GM21786 (cell line): ENCODE measurements around the gene STK33.
A peak's percentile ranks its signal among the peaks of the same experiment; 100 is the strongest.
"Not testable (repeated sequence)": the region's sequence is repeated elsewhere in the genome, so short reads cannot be mapped to it uniquely, and the experiment has no call there.

Experiments used
- ATAC-seq: cut with Tn5 transposase; IDR thresholded peaks from one replicate; pipeline ENCODE4 v1.9.1; 2021; ENCODE audit not compliant: unreplicated experiment

Gene STK33

GRCh38 chr11:8545698-8546366 lies 48.2 kb downstream of the STK33 start:
- ATAC-seq: no peak

DNA sequence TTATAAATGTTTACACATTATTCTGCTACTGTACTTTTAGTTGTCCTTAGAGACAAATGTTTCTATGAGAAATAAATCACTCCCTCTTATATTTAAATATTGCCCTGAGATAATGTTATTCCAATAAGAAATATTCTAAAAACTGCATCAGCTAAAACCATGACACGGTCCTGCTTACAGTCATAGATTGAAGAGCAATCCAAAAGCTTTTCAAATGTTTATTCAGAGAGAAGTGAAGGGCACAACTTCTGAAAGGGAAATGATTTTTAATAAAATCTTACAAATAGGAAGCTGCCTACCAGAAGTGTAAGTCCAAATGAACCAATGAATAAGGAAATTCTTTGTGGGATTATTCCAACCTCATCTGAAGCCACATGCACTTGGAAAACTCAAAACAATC lies 49.2 kb downstream of the STK33 start:
- no peak for ATAC-seq

- ATAC-seq: no peak
These were observed 50.8 kb downstream of the STK33 start for GRCh38 chr11:8543278-8543677.

DNA sequence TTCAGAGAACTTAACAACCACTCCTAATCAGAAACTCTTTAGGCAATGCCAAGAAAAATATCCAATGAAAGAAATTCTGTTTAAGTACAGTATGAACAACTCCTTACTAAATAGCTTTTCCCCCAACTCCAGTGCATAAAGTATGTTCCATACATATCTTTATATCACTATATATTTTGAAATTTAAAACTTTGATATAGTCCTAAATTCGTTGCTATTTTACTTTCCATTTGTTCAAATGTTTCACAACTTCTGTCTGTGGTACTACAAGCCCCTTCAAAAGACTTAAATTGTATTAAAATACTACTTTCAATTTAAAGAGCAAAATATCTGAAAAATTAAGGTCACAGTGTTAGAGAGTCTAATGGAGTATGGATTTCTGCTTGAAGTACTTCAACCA lies 52.6 kb downstream of the STK33 start:
- ATAC-seq: no peak

DNA sequence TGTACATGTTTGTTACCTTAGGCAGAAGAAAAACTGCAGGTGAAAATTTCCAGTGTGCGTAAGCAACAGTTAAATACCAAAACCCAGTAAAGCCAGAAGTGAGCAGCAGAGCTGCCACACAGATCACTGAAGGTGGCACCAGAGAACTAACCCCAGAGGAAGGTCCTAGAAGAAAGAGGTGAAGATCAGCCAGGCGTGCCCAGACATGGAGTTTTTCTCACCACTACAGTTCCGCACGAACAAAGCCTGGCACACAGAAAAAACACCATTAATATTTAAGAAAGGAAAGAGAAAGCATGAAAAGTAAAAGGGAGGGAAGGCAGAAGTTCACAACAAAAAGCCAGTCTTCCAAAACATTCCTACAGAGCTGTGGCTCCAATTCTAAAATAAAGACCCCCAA lies 60.7 kb downstream of the STK33 start:
- peak; percentile 89 for ATAC-seq

- peak; percentile 68 for ATAC-seq
These were observed 61.6 kb downstream of the STK33 start for GRCh38 chr11:8532475-8532874.

- ATAC-seq: no peak
These were observed 62.0 kb downstream of the STK33 start for GRCh38 chr11:8531982-8532381.

DNA sequence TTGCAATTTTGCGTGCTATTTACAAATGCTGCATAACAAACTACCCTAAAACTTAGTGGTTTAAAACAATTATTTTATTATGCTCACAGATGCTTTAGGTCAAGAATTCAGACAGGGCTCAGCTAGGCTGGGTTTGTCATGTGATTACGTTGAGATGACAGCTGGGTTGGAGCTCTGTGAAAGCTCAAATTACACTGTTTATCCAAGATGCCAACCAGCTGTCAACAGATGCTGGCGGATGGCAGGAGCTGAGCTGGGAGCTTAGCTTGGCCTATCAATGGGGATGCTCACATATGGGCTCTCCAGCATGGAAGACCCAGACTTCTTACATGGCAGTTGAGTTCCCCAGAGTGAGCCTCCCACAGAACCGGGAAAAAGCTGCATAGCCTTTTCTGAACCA lies 62.7 kb downstream of the STK33 start:
- ATAC-seq: no peak

DNA sequence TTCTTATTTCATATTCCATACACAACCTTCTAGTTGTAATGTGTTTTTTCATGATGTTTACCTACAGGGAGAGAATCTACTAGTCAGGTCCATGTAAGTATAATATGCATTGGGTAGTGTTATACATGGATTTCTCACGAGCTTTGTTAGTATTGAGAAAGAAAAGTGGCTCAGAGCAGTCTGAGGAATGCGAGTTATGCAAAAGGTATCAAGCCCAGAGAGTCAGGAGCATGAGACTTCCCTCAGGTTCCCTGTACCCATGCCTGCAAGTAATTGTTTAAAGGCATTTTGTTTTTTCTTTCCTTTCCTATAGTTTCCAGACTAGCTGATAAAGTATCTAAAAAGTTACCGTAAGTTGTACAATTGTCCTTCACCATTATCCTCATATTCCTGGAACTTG lies 66.1 kb downstream of the STK33 start:
- ATAC-seq: no peak

DNA sequence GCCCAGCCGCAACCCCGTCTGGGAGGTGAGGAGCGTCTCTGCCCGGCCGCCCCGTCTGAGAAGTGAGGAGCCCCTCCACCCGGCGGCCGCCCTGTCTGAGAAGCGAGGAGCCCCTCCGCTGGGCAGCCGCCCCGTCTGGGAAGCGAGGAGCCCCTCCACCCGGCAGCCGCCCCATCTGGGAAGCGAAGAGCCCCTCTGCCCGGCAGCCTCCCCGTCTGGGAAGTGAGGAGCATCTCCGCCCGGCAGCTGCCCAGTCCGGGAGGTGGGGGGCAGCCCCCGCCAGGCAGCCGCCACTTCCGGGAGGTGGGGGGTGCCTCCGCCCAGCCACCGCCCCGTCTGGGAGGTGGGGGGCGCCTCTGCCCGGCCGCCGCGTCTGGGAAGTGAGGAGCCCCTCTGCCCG lies 70.6 kb downstream of the STK33 start:
- ATAC-seq: no peak

DNA sequence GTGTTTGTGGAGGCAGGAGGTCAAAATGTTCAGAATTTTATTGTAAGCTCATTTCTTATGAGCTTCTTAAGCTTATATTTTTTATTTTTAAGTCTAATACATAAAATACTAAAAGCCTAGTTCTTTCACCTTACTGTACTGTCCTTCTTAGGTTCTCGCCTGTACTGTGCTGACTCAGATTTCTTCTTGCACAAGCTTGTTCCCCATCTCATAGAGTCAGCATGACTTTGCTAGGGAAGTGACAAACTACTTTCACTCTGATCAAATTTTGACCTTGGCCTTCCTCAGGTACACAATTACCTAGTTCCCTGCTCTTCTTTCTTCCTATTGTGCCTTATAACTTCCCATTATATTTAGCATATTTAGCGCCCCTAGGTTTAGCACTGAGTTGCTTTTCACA lies 81.5 kb downstream of the STK33 start:
- ATAC-seq: no peak

DNA sequence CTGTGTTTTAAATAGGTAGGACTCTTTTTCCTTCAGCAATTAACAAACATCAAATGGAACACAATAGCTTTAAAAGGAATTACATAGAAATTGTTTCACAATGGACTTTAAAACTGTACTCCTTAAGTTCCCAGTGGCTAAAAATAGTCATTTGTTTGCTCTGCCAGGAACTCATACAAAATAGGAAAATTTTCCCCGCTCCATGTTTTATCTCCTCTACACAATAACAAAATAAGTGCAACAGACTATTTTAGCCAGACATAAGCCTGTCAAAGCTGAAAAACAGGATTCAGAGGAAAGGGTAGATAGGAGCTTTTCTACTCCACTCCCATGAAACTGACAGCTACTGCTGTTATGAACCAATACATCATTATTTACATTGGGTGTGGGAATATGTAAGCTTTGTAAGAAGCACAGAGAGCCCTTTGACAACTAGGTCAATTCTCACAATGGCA lies 90.1 kb downstream of the STK33 start:
- no peak for ATAC-seq

GRCh38 chr11:8501836-8502235 lies 92.2 kb downstream of the STK33 start:
- no peak for ATAC-seq

GRCh38 chr11:8488395-8488794 lies 105.6 kb downstream of the STK33 start:
- ATAC-seq: no peak

DNA sequence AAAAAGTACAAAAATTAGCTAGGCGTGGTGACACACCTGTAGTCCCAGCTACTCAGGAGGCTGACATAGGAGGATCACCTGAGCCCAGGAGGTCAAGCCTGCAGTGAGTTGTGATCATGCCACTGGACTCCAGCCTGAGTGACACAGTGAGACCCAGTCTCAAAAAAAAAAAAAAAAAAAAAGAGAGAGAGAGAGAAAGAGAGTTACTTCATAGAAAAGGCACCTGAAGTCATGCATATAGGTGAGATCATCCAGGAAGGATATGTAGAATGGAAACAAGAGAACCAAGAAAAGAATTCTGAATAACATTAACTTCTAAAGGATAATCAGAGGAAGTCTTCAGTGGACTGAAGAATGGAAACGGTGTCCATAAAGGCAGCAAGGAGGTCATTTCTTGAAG lies 106.8 kb downstream of the STK33 start:
- no peak for ATAC-seq

DNA sequence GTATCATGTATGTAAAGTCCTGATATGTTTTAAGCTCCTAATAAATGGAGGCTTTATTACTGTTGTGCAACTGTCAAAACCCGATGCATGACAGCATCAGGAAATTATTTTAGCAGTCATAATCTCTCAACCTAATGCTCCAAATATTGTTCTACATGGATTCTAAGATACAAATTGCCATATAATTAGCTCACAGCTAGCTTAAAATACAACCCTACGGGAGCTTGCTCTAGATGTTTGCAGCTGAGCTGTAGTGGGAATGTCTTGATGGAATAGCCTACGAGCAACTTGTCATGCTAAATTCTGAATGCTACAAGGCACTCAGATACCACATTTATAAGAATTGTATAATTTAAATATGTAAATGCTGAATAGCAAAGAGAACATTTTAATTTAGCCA lies 109.8 kb downstream of the STK33 start:
- no peak for ATAC-seq

GRCh38 chr11:8480858-8481257 lies 113.2 kb downstream of the STK33 start:
- no peak for ATAC-seq

DNA sequence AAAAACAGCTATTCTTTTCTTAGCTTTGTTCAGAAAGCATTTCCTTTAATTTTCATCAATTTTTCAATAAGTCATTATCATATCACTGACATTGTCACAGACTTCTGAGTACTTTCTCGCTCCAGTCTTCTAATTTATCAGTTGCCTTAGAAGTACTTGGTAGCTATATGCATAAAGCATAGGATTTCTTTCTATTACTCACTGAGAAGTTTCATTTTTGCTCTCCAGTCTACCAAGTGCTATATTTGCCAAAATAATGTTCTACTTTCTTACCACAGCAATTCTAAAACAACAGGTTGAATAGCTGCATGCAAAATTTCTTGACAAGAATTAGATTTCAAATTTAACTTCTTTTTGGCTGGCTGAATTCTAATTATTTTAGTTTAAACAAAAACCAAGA lies 116.3 kb downstream of the STK33 start:
- ATAC-seq: peak; percentile 96

GRCh38 chr11:8477151-8477550 lies 116.9 kb downstream of the STK33 start:
- ATAC-seq: peak; percentile 47

GRCh38 chr11:8467806-8468205 lies 126.2 kb downstream of the STK33 start:
- ATAC-seq: not testable (repeated sequence)

- not testable (repeated sequence) for ATAC-seq
These were observed 126.7 kb downstream of the STK33 start for GRCh38 chr11:8467356-8467755.

DNA sequence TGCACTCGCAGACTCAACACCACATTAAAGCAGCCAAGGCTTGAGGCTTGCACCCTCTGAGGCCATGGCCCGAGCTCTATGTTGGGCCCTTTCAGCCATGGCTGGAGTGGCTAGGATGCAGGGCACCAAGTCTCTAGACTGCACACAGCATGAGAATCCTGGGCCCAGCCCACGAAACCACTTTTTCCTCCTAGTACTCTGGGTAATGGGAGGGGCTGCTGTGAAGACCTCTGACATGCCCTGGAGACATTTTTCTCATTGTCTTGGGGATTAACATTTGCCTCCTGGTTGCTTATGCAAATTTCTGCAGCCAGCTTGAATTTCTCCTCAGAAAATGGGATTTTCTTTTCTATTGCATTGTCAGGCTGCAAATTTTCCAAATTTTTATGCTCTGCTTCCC lies 127.1 kb downstream of the STK33 start:
- not testable (repeated sequence) for ATAC-seq

DNA sequence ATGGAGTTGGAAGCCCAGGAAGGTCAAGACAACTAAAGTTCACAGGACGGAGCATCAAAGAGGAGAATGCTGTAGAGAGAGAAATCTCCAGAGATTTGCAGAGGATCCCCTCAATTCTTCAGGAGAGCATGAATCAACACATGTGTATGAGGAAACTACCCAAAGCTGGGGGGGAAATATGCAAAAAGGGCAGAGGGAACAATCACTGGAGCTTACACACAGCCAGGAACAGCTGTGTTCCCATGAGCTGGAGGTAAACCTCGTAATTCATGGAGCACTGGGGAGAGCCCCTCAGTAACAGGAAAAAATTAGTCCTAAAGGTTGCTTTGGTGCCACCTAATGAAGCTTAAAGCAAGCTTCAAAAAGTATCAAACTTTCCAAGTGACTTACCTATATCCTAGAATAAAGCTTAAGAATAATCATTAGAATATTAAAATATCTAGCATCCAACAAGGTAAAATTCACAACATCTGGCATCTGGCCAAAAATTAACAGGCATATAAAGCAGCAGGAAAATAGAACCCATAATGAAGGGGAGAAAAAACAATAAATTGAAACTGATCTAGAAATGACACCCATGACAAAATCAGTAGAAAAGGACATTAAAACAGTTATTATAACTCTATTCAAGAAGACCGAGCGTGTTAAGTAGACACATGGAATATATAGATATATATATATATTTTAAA lies 134.2 kb downstream of the STK33 start:
- ATAC-seq: no peak
